Measurements from ENCODE around the gene TAAR9. TPM values are rescaled to one million over a fixed set of nuclear protein-coding genes. Genes with fewer than 3 reads are reported as not detected.

Gene TAAR9
- total RNA-seq, 4 donors from 2014 or later, result not detected

- no peaks in the 10 kb centered on the region for H3K27me3 ChIP-seq
- WGBS, 2 donors, result 89 to 90% methylated on average over 6 of the region's 6 CpGs
Measured at GRCh38 chr6:132566404-132566803, 28.3 kb downstream of the TAAR9 start.

DNA sequence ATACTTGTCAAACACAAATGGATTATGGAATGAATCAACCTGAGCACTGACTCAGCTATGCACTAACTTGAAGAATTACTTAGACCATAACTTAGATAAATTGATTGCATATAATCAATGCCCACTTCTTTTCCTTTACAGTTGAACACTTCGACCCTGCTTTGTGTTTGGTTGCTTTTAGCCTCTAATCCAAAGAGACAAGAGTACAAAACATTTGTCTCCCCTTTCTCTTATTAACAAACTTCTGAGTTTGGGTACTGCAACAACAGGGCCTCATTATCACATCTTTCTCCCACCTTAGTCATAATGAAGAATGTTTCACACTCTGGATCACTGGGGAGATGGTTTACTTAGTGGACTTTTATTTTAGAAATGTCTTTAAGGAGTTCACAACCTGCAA is 29.5 kb downstream of the TAAR9 start:
- WGBS, 2 donors, result 75 to 77% methylated on average over 1 of the region's 1 CpG
- no peak for DNase-seq (ENCODE audit: low spot score in 2 of 2)
- Histone ChIP-seq H3K4me3 (no peak overlapping the region), H3K9me3 (no peaks in the 10 kb centered on the region), H3K27me3 (no peaks in the 10 kb centered on the region), H3K27ac (no peak overlapping the region), H3K36me3 (no peaks in the 10 kb centered on the region), H3K4me1 (no peaks in the 10 kb centered on the region)
- TF ChIP-seq, protein P1, sequence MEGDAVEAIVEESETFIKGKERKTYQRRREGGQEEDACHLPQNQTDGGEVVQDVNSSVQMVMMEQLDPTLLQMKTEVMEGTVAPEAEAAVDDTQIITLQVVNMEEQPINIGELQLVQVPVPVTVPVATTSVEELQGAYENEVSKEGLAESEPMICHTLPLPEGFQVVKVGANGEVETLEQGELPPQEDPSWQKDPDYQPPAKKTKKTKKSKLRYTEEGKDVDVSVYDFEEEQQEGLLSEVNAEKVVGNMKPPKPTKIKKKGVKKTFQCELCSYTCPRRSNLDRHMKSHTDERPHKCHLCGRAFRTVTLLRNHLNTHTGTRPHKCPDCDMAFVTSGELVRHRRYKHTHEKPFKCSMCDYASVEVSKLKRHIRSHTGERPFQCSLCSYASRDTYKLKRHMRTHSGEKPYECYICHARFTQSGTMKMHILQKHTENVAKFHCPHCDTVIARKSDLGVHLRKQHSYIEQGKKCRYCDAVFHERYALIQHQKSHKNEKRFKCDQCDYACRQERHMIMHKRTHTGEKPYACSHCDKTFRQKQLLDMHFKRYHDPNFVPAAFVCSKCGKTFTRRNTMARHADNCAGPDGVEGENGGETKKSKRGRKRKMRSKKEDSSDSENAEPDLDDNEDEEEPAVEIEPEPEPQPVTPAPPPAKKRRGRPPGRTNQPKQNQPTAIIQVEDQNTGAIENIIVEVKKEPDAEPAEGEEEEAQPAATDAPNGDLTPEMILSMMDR (IDR thresholded peaks at IDR 0.05), result no peak
- TF ChIP-seq POLR2A (IDR thresholded peaks at IDR 0.05) (no peak), EP300 (IDR thresholded peaks at IDR 0.05) (no peak)

More at GRCh38 chr6:132566404-132566803, 28.3 kb downstream of the TAAR9 start:
- H3K36me3 ChIP-seq, result no peaks in the 10 kb centered on the region
- no peaks in the 10 kb centered on the region for H3K9me3 ChIP-seq
- TF ChIP-seq, protein P1 (IDR thresholded peaks at IDR 0.05), result no peak
- TF ChIP-seq EP300 (IDR thresholded peaks at IDR 0.05) (no peak), POLR2A (IDR thresholded peaks at IDR 0.05) (no peak)
- H3K4me3 ChIP-seq, result no peak overlapping the region
- no peak overlapping the region for H3K27ac ChIP-seq
- no peaks in the 10 kb centered on the region for H3K4me1 ChIP-seq
- DNase-seq (ENCODE audit: low spot score in 2 of 2), result no peak

GRCh38 chr6:132568611-132569010 is 30.5 kb downstream of the TAAR9 start:
- Histone ChIP-seq H3K4me3 (no peak overlapping the region), H3K9me3 (no peaks in the 10 kb centered on the region), H3K27ac (no peak overlapping the region), H3K36me3 (no peaks in the 10 kb centered on the region), H3K4me1 (no peaks in the 10 kb centered on the region), H3K27me3 (no peaks in the 10 kb centered on the region)
- 42 to 52% methylated on average over 6 of the region's 6 CpGs for WGBS, 2 donors
- DNase-seq (ENCODE audit: low spot score in 2 of 2), result no peak
- TF ChIP-seq EP300 (IDR thresholded peaks at IDR 0.05) (no peak), POLR2A (IDR thresholded peaks at IDR 0.05) (no peak)
- TF ChIP-seq, protein P1 (IDR thresholded peaks at IDR 0.05), result no peak

- Histone ChIP-seq H3K4me1 (no peaks in the 10 kb centered on the region), H3K4me3 (no peak overlapping the region), H3K27me3 (no peaks in the 10 kb centered on the region), H3K36me3 (no peaks in the 10 kb centered on the region), H3K9me3 (no peaks in the 10 kb centered on the region), H3K27ac (no peak overlapping the region)
- WGBS, 2 donors, result 48 to 49% methylated on average over 4 of the region's 4 CpGs
- TF ChIP-seq, protein P1 (IDR thresholded peaks at IDR 0.05), result no peak
- TF ChIP-seq POLR2A (IDR thresholded peaks at IDR 0.05) (no peak), EP300 (IDR thresholded peaks at IDR 0.05) (no peak)
- no peak for DNase-seq (ENCODE audit: low spot score in 2 of 2)
Measured at GRCh38 chr6:132569170-132569569, 31.1 kb downstream of the TAAR9 start.

GRCh38 chr6:132570221-132570777 is 32.2 kb downstream of the TAAR9 start, which contains the start of gene TAAR6:
Gene TAAR6 (plus strand): TSS chr6:132570322. CDS start chr6:132570322, 0 bp downstream.
- Histone ChIP-seq H3K27me3 (no peaks in the 10 kb centered on the region), H3K36me3 (no peaks in the 10 kb centered on the region), H3K4me1 (no peaks in the 10 kb centered on the region), H3K9me3 (no peaks in the 10 kb centered on the region), H3K4me3 (no peak within 1 kb of the TSS), H3K27ac (no peak within 1 kb of the TSS)
- 69 to 70% methylated on average over 15 of the region's 15 CpGs for WGBS, 2 donors
- TF ChIP-seq POLR2A (IDR thresholded peaks at IDR 0.05), result no peak
- TF ChIP-seq, protein P1 (IDR thresholded peaks at IDR 0.05), result no peak
- no peak for TF ChIP-seq EP300 (IDR thresholded peaks at IDR 0.05)
- DNase-seq (ENCODE audit: low spot score in 2 of 2), result no peak
